ENCODE results near the gene ARHGEF7.

DNA sequence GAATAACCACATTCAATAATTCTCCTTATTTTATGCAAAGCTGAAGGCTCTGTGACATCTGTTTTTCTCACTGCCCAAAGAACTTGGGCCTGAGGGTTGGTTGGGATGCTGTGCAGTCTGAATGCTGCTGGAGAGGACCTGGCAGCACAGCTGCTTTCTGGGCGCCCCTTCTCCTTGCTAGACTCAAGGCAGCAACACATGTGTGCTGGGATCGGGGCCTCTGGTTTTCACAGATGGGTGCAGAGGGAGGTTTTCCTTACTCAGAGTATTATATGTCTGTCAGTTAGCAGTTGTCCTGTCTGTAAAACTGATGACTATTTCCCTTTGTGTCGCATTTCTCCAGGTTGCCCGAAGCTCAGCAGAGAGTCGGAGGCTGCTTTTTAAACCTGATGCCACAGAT is 152.1 kb downstream of the ARHGEF7 start:
- TF ChIP-seq, protein P1, sequence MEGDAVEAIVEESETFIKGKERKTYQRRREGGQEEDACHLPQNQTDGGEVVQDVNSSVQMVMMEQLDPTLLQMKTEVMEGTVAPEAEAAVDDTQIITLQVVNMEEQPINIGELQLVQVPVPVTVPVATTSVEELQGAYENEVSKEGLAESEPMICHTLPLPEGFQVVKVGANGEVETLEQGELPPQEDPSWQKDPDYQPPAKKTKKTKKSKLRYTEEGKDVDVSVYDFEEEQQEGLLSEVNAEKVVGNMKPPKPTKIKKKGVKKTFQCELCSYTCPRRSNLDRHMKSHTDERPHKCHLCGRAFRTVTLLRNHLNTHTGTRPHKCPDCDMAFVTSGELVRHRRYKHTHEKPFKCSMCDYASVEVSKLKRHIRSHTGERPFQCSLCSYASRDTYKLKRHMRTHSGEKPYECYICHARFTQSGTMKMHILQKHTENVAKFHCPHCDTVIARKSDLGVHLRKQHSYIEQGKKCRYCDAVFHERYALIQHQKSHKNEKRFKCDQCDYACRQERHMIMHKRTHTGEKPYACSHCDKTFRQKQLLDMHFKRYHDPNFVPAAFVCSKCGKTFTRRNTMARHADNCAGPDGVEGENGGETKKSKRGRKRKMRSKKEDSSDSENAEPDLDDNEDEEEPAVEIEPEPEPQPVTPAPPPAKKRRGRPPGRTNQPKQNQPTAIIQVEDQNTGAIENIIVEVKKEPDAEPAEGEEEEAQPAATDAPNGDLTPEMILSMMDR (IDR thresholded peaks at IDR 0.05; ENCODE audit: low read depth, low read length): no peak
- TF ChIP-seq EZH2phosphoT487 (IDR thresholded peaks at IDR 0.05; ENCODE audit: low read depth): no peak

Measured in OCI-LY3 (cell line).